WTC11 (cell line): Measurements from ENCODE around the gene RHBDD1. TPM values are rescaled to one million over a fixed set of nuclear protein-coding genes. Genes with fewer than 3 reads are reported as not detected.

Source experiments
- ATAC-seq: fragments of 200-7000 bp; cut with Tn5 transposase; 2 replicates; pipeline ENCODE4 v1.10.0; 2021; ENCODE audit warnings: mild to moderate bottlenecking, moderate library complexity
- CTCF ChIA-PET: fragments of 300-600 bp; sonication (Branson Sonifier 250); formaldehyde crosslinking; loops from one replicate; lab custom pipeline; 2021; ENCODE audit warnings: antibody characterized with exemption; lab: Charles Lee
- POLR2A ChIA-PET: fragments of 350-600 bp; sonication (Branson Sonifier 250); formaldehyde crosslinking; loops from one replicate; lab custom pipeline; 2021; ENCODE audit warnings: antibody characterized with exemption; lab: Charles Lee
- DNase-seq: peaks from one replicate; pipeline ENCODE4 v3.0.0; 2021; ENCODE audit warnings: low spot score
- H3K27ac Mint-ChIP-seq: 2 replicates; pipeline ENCODE4 v1.8.0; 2021; ENCODE audit warnings: mixed read lengths
- H3K27me3 Mint-ChIP-seq: 2 replicates; pipeline ENCODE4 v1.8.0; 2021; ENCODE audit warnings: low read depth, mild to moderate bottlenecking, moderate library complexity, mixed read lengths
- H3K36me3 Mint-ChIP-seq: 2 replicates; pipeline ENCODE4 v1.8.0; 2021; ENCODE audit warnings: mixed read lengths
- H3K4me1 Mint-ChIP-seq: 2 replicates; pipeline ENCODE4 v1.8.0; 2022; ENCODE audit warnings: mixed read lengths
- H3K4me3 Mint-ChIP-seq: 2 replicates; pipeline ENCODE4 v1.8.0; 2021; ENCODE audit warnings: mild to moderate bottlenecking, moderate library complexity, mixed read lengths
- H3K9me3 Mint-ChIP-seq: 2 replicates; pipeline ENCODE4 v1.8.0; 2021; ENCODE audit warnings: mixed read lengths
- CBFB ChIP-seq: sonication (generic); formaldehyde crosslinking; IDR thresholded peaks from 2 replicates; pipeline ENCODE4 v1.8.1; 2022; ENCODE audit warnings: mild to moderate bottlenecking, low read depth, missing genetic modification reagents
- CREM ChIP-seq: sonication (generic); formaldehyde crosslinking; IDR thresholded peaks from 2 replicates; pipeline ENCODE4 v1.8.1; 2022; ENCODE audit warnings: mild to moderate bottlenecking, missing genetic modification reagents, moderate library complexity
- ELF4 ChIP-seq: sonication (generic); formaldehyde crosslinking; IDR thresholded peaks from 2 replicates; pipeline ENCODE4 v1.8.1; 2022; ENCODE audit warnings: low read depth, mild to moderate bottlenecking, moderate library complexity, missing genetic modification reagents
- FOXK1 ChIP-seq: sonication (generic); formaldehyde crosslinking; IDR thresholded peaks from 2 replicates; pipeline ENCODE4 v1.8.0; 2022; ENCODE audit warnings: mild to moderate bottlenecking, moderate library complexity, missing genetic modification reagents
- IRF2 ChIP-seq: sonication (generic); formaldehyde crosslinking; IDR thresholded peaks from 2 replicates; pipeline ENCODE4 v1.8.0; 2022; ENCODE audit warnings: low read depth, missing genetic modification reagents, borderline replicate concordance
- JUN ChIP-seq: sonication (generic); formaldehyde crosslinking; IDR thresholded peaks from 2 replicates; pipeline ENCODE4 v1.8.0; 2023; ENCODE audit warnings: mild to moderate bottlenecking, missing genetic modification reagents
- NR3C1 ChIP-seq: sonication (generic); formaldehyde crosslinking; conservative IDR thresholded peaks from 2 replicates; pipeline ENCODE4 v1.8.1; 2023; ENCODE audit warnings: low read depth, mild to moderate bottlenecking, missing genetic modification reagents
- PRRX2 ChIP-seq: fragments of 250-450 bp; sonication (Bioruptor Pico); IDR thresholded peaks from 2 replicates; pipeline ENCODE4 v1.8.0; 2021; ENCODE audit warnings: mild to moderate bottlenecking
- SMAD4 ChIP-seq: sonication (generic); formaldehyde crosslinking; IDR thresholded peaks from 2 replicates; pipeline ENCODE4 v1.8.0; 2022; ENCODE audit warnings: mild to moderate bottlenecking, missing genetic modification reagents
- SOX15 ChIP-seq: fragments of 250-450 bp; sonication (Bioruptor Pico); IDR thresholded peaks from 2 replicates; pipeline ENCODE4 v1.9.0; 2021; ENCODE audit warnings: mild to moderate bottlenecking
- SP1 ChIP-seq: sonication (generic); formaldehyde crosslinking; conservative IDR thresholded peaks from 2 replicates; pipeline ENCODE4 v1.8.1; 2022; ENCODE audit warnings: missing genetic modification reagents
- ZBTB21 ChIP-seq: sonication (generic); formaldehyde crosslinking; IDR thresholded peaks from 2 replicates; pipeline ENCODE4 v1.8.1; 2023; ENCODE audit warnings: mild to moderate bottlenecking, missing genetic modification reagents, borderline replicate concordance
- ZNF138 ChIP-seq: sonication (generic); formaldehyde crosslinking; conservative IDR thresholded peaks from 2 replicates; pipeline ENCODE4 v1.8.1; 2022; ENCODE audit warnings: mild to moderate bottlenecking, moderate library complexity, missing genetic modification reagents
- ZNF317 ChIP-seq: sonication (generic); formaldehyde crosslinking; IDR thresholded peaks from 2 replicates; pipeline ENCODE4 v1.8.1; 2023; ENCODE audit warnings: low read depth, mild to moderate bottlenecking, moderate library complexity, missing genetic modification reagents, borderline replicate concordance
- ZNF396 ChIP-seq: fragments of 250-450 bp; sonication (Bioruptor Pico); IDR thresholded peaks from 2 replicates; pipeline ENCODE4 v1.8.0; 2021; ENCODE audit warnings: mild to moderate bottlenecking, moderate library complexity, borderline replicate concordance
- ZNF423 ChIP-seq: fragments of 250-450 bp; sonication (Bioruptor Pico); IDR thresholded peaks from 2 replicates; pipeline ENCODE4 v2.1.2; 2022; ENCODE audit warnings: mild to moderate bottlenecking, moderate library complexity
- total RNA-seq: library from RNA; stranded (reverse); gene quantifications from 3 replicates; pipeline ENCODE4 v1.2.3, GENCODE V29; 2021
- TF ChIP-seq, protein P1 (sequence below): fragments of 250-450 bp; sonication (Bioruptor Pico); IDR thresholded peaks from 2 replicates; pipeline ENCODE4 v1.9.0; 2021; ENCODE audit warnings: mild to moderate bottlenecking
- TF ChIP-seq, protein P2 (sequence below): sonication (generic); formaldehyde crosslinking; IDR thresholded peaks from 2 replicates; pipeline ENCODE4 v1.8.1; 2023; ENCODE audit warnings: mild to moderate bottlenecking, moderate library complexity, missing genetic modification reagents
- TF ChIP-seq, protein P3 (sequence below): sonication (generic); formaldehyde crosslinking; IDR thresholded peaks from 2 replicates; pipeline ENCODE4 v1.8.0; 2022; ENCODE audit warnings: mild to moderate bottlenecking, missing genetic modification reagents
- TF ChIP-seq, protein P4 (sequence below): fragments of 250-450 bp; sonication (Bioruptor Pico); conservative IDR thresholded peaks from 2 replicates; pipeline ENCODE4 v1.9.0; 2021; ENCODE audit warnings: mild to moderate bottlenecking
- TF ChIP-seq, protein P5 (sequence below): sonication (generic); formaldehyde crosslinking; IDR thresholded peaks from 2 replicates; pipeline ENCODE4 v1.8.1; 2022; ENCODE audit warnings: missing genetic modification reagents, borderline replicate concordance
- TF ChIP-seq, protein P6 (sequence below): sonication (generic); formaldehyde crosslinking; IDR thresholded peaks from 2 replicates; pipeline ENCODE4 v1.8.0; 2023; ENCODE audit warnings: missing genetic modification reagents
- TF ChIP-seq, protein P7 (sequence below): fragments of 250-450 bp; sonication (Bioruptor Pico); IDR thresholded peaks from 2 replicates; pipeline ENCODE4 v1.9.0; 2021; ENCODE audit warnings: moderate library complexity, mild to moderate bottlenecking, inconsistent platforms, borderline replicate concordance
- TF ChIP-seq, protein P8 (sequence below): sonication (generic); formaldehyde crosslinking; IDR thresholded peaks from 2 replicates; pipeline ENCODE4 v1.8.1; 2022; ENCODE audit warnings: low read depth, missing genetic modification reagents, borderline replicate concordance

The RHBDD1 gene
- total RNA-seq, 1 experiment from 2014 or later = 25.7 TPM

DNA sequence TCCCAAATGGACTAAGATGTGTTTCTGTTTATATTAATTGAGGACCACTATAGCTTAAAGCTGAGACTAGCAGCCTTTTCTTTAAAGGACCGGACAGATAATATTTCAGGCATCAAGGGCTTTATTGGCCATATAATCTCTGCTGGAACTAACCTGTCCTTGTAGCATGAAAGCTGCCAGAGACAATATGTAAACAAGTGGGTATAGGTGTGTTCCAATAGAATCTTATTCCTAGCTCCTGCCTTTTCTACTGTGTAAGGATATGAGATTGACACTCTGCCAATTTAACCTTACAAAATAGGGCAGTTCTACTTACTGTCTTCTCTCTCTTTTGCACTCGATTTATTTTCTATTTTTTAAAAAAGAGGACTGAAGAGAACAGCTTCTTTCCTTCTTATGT lies 74.0 kb downstream of the RHBDD1 start (continued):
- TF ChIP-seq, protein P1, sequence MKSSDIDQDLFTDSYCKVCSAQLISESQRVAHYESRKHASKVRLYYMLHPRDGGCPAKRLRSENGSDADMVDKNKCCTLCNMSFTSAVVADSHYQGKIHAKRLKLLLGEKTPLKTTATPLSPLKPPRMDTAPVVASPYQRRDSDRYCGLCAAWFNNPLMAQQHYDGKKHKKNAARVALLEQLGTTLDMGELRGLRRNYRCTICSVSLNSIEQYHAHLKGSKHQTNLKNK (CRISPR knock-in tag) = no peak
- TF ChIP-seq, protein P2, sequence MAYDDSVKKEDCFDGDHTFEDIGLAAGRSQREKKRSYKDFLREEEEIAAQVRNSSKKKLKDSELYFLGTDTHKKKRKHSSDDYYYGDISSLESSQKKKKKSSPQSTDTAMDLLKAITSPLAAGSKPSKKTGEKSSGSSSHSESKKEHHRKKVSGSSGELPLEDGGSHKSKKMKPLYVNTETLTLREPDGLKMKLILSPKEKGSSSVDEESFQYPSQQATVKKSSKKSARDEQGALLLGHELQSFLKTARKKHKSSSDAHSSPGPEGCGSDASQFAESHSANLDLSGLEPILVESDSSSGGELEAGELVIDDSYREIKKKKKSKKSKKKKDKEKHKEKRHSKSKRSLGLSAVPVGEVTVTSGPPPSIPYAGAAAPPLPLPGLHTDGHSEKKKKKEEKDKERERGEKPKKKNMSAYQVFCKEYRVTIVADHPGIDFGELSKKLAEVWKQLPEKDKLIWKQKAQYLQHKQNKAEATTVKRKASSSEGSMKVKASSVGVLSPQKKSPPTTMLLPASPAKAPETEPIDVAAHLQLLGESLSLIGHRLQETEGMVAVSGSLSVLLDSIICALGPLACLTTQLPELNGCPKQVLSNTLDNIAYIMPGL = no peak

DNA sequence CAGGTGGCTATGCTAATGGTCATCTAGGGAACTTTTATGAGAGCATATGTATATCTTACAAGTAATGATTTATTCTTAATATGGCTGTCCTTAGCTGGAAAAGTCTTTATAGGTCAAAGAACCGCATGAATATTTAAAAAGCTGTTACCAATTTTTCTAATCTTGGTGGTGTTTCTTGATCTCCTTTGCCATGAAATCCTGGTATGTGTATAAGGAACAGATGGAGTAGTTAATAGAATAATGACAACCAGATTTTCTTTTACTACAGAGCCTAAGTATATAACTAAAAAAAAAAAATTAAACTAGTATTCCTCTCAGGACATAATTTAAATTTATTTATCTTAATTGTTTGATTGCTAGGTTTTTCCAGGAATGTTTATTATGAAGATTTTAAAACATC lies 74.5 kb downstream of the RHBDD1 start:
- H3K27ac Mint-ChIP-seq = no peak overlapping the region
- H3K4me3 Mint-ChIP-seq = no peak overlapping the region
- DNase-seq (no peak), ATAC-seq (no peak)
- no peaks in the 10 kb centered on the region for H3K36me3 Mint-ChIP-seq
- no peaks in the 10 kb centered on the region for H3K27me3 Mint-ChIP-seq
- no peaks in the 10 kb centered on the region for H3K4me1 Mint-ChIP-seq
- no peaks in the 10 kb centered on the region for H3K9me3 Mint-ChIP-seq
- no peak for TF ChIP-seq NR3C1 (CRISPR knock-in tag)
- TF ChIP-seq, protein P3, sequence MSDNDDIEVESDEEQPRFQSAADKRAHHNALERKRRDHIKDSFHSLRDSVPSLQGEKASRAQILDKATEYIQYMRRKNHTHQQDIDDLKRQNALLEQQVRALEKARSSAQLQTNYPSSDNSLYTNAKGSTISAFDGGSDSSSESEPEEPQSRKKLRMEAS (CRISPR knock-in tag) = no peak
- TF ChIP-seq, protein P4, sequence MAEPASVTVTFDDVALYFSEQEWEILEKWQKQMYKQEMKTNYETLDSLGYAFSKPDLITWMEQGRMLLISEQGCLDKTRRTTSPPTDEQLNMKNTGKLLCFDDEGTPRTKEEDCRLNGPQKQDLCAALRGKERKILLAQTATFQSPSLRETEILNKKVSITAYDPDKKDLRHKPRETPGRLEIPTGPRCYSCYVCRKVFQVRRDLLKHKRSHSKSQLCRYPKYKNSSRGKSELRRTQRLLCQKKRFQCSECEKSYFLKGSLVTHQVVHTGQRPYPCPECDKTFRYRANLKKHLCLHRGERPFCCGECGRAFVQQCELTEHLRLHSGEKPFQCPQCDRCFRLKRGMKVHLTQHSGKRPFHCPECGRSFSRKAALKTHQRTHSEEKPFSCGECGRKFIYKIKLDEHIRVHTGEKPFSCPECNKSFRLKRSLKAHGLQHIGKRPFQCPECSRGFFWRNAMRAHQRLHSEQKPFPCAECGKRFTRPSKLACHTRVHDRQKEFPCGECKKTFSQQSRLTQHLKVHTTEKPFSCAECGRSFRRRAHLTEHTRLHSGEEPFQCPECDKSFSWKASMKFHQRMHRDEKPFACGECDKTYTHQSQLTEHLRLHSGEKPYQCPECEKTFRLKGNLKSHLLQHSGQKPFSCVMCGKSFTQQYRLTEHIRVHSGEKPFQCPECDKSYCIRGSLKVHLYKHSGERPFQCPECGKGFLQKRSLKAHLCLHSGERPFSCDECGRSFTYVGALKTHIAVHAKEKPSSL = no peak
- no peak for TF ChIP-seq ZNF317 (CRISPR knock-in tag)
- TF ChIP-seq FOXK1 = no peak
- TF ChIP-seq SOX15 (CRISPR knock-in tag) = no peak
- TF ChIP-seq, protein P5, sequence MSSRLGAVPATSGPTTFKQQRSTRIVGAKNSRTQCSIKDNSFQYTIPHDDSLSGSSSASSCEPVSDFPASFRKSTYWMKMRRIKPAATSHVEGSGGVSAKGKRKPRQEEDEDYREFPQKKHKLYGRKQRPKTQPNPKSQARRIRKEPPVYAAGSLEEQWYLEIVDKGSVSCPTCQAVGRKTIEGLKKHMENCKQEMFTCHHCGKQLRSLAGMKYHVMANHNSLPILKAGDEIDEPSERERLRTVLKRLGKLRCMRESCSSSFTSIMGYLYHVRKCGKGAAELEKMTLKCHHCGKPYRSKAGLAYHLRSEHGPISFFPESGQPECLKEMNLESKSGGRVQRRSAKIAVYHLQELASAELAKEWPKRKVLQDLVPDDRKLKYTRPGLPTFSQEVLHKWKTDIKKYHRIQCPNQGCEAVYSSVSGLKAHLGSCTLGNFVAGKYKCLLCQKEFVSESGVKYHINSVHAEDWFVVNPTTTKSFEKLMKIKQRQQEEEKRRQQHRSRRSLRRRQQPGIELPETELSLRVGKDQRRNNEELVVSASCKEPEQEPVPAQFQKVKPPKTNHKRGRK (CRISPR knock-in tag) = no peak
- TF ChIP-seq, protein P6, sequence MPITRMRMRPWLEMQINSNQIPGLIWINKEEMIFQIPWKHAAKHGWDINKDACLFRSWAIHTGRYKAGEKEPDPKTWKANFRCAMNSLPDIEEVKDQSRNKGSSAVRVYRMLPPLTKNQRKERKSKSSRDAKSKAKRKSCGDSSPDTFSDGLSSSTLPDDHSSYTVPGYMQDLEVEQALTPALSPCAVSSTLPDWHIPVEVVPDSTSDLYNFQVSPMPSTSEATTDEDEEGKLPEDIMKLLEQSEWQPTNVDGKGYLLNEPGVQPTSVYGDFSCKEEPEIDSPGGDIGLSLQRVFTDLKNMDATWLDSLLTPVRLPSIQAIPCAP (CRISPR knock-in tag) = no peak
- CTCF ChIA-PET = no interaction called here
- POLR2A ChIA-PET = no interaction called here

DNA sequence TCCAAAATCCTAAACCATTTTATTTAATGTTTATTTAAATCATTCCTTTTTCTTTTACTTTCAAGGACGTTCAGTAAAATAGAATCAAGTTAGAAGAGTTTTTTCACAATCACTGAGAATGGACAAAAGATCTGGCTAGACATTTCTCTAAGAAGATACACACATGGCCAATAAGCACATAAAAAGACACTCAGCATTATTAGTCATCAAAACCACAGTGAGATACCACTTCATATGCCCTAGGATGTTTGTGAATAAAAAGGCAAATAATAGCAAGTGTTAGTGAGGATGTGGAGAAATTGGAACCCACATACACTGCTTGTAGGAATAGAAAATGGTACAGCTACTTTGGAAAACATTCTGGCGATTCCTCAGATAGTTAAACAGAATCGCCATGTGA lies 76.1 kb downstream of the RHBDD1 start:
- DNase-seq = no peak
- H3K4me1 Mint-ChIP-seq = no peaks in the 10 kb centered on the region; the same call in 1 of the 2 replicates
- ChIA-PET CTCF (no interaction called here), POLR2A (no interaction called here)
- no peaks in the 10 kb centered on the region for H3K9me3 Mint-ChIP-seq
- ATAC-seq = no peak
- H3K4me3 Mint-ChIP-seq = no peak overlapping the region
- no peak overlapping the region for H3K27ac Mint-ChIP-seq
- no peaks in the 10 kb centered on the region for H3K27me3 Mint-ChIP-seq
- H3K36me3 Mint-ChIP-seq = no peaks in the 10 kb centered on the region
- TF ChIP-seq IRF2 (CRISPR knock-in tag) (no peak), SP1 (CRISPR knock-in tag) (no peak), ELF4 (CRISPR knock-in tag) (no peak), JUN (no peak), ZBTB21 (no peak), SMAD4 (no peak), PRRX2 (no peak), ZNF138 (CRISPR knock-in tag) (no peak), ZNF396 (CRISPR knock-in tag) (no peak), FOXK1 (no peak), CBFB (CRISPR knock-in tag) (no peak), CREM (CRISPR knock-in tag) (no peak), ZNF423 (CRISPR knock-in tag) (no peak)
- TF ChIP-seq, protein P1 (CRISPR knock-in tag) = no peak
- TF ChIP-seq, protein P7, sequence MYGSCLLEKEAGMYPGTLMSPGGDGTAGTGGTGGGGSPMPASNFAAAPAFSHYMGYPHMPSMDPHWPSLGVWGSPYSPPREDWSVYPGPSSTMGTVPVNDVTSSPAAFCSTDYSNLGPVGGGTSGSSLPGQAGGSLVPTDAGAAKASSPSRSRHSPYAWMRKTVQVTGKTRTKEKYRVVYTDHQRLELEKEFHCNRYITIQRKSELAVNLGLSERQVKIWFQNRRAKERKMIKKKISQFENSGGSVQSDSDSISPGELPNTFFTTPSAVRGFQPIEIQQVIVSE = no peak
- TF ChIP-seq, protein P8, sequence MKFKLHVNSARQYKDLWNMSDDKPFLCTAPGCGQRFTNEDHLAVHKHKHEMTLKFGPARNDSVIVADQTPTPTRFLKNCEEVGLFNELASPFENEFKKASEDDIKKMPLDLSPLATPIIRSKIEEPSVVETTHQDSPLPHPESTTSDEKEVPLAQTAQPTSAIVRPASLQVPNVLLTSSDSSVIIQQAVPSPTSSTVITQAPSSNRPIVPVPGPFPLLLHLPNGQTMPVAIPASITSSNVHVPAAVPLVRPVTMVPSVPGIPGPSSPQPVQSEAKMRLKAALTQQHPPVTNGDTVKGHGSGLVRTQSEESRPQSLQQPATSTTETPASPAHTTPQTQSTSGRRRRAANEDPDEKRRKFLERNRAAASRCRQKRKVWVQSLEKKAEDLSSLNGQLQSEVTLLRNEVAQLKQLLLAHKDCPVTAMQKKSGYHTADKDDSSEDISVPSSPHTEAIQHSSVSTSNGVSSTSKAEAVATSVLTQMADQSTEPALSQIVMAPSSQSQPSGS = no peak
